GM12878 (cell line): ENCODE data around the gene VPS25.
"Not testable (repeated sequence)": the region's sequence is repeated elsewhere in the genome, so short reads cannot be mapped to it uniquely, and the experiment has no call there.

Experiments
- CTCF ChIP-seq, 3 experiments: IDR thresholded peaks in 2 of 3; conservative IDR thresholded peaks in 1 of 3; 2 replicates each; pipeline ENCODE4 v1.5.1; 2011; ENCODE audit warnings: low read depth in 3 of 3, low read length in 3 of 3, mild to moderate bottlenecking in 3 of 3, control low read depth in 2 of 3, moderate library complexity in 2 of 3, inconsistent platforms in 1 of 3, mixed read lengths in 1 of 3; ENCODE audit not compliant: control insufficient read depth in 2 of 3, insufficient read depth in 1 of 3; ENCODE audit errors: extremely low read depth in 1 of 3
- POLR2A ChIP-seq: IDR thresholded peaks from 2 replicates; pipeline ENCODE4 v1.6.1; 2011; ENCODE audit warnings: low read depth, mild to moderate bottlenecking, low read length

- not testable (repeated sequence) for TF ChIP-seq POLR2A; CTCF (IDR thresholded peaks at IDR 0.05 in 2 of 3, conservative IDR thresholded peaks at IDR 0.05 in 1 of 3; ENCODE audit: control insufficient read depth in 2 of 3, extremely low read depth in 1 of 3, insufficient read depth in 1 of 3, low read depth in 3 of 3, low read length in 3 of 3)
These were observed 30.3 kb upstream of the VPS25 start for GRCh38 chr17:42742916-42743315.
